PFSK-1 (cell line): Measurements from ENCODE around the gene TMEM184B.

ENCODE experiments used
- FOXP2 ChIP-seq: optimal IDR thresholded peaks from 2 replicates; pipeline ENCODE3; 2011; ENCODE audit warnings: borderline replicate concordance, control low read depth, inconsistent platforms; ENCODE audit not compliant: insufficient read depth; ENCODE audit errors: extremely low read length, extremely low read depth
- POLR2AphosphoS5 ChIP-seq: IDR thresholded peaks from 2 replicates; pipeline ENCODE4 v1.6.1; 2012; ENCODE audit warnings: low read depth, mild to moderate bottlenecking, control low read depth, low read length, moderate library complexity
- REST ChIP-seq, 2 experiments: IDR thresholded peaks; 2 replicates each; pipeline versions ENCODE4 v1.6.1 to v1.8.0; 2011 to 2012; ENCODE audit warnings: low read depth in 2 of 2, low read length in 2 of 2, control low read depth in 1 of 2, inconsistent platforms in 1 of 2, mild to moderate bottlenecking in 1 of 2, moderate library complexity in 1 of 2; ENCODE audit not compliant: insufficient read depth in 1 of 2
- SIN3A ChIP-seq: IDR thresholded peaks from 2 replicates; pipeline ENCODE4 v1.6.1; 2012; ENCODE audit warnings: mild to moderate bottlenecking, low read length, moderate library complexity, borderline replicate concordance; ENCODE audit not compliant: insufficient read depth
- TAF1 ChIP-seq: IDR thresholded peaks from 2 replicates; pipeline ENCODE4 v1.6.1; 2012; ENCODE audit warnings: low read length, control low read depth, borderline replicate concordance; ENCODE audit not compliant: insufficient read depth

TMEM184B gene

GRCh38 chr22:38302906-38303305 is 30.1 kb upstream of the TMEM184B start:
- TF ChIP-seq REST (IDR thresholded peaks at IDR 0.05; ENCODE audit: insufficient read depth in 1 of 2, low read depth in 2 of 2, low read length in 2 of 2) = no peak
- no peak for TF ChIP-seq FOXP2
- no peak for TF ChIP-seq SIN3A
- no peak for TF ChIP-seq TAF1
- no peak for TF ChIP-seq POLR2AphosphoS5

- TF ChIP-seq POLR2AphosphoS5 (no peak), FOXP2 (no peak), SIN3A (no peak), REST (IDR thresholded peaks at IDR 0.05; ENCODE audit: insufficient read depth in 1 of 2, low read depth in 2 of 2, low read length in 2 of 2) (no peak), TAF1 (no peak)
Observed at GRCh38 chr22:38300946-38301345, 28.1 kb upstream of the TMEM184B start.

GRCh38 chr22:38300197-38300945 is 27.6 kb upstream of the TMEM184B start:
- TF ChIP-seq SIN3A = no peak
- TF ChIP-seq REST (IDR thresholded peaks at IDR 0.05; ENCODE audit: insufficient read depth in 1 of 2, low read depth in 2 of 2, low read length in 2 of 2) = no peak
- no peak for TF ChIP-seq TAF1
- no peak for TF ChIP-seq POLR2AphosphoS5
- no peak for TF ChIP-seq FOXP2

GRCh38 chr22:38299770-38300102 is 26.9 kb upstream of the TMEM184B start:
- no peak for TF ChIP-seq POLR2AphosphoS5
- TF ChIP-seq REST (IDR thresholded peaks at IDR 0.05; ENCODE audit: insufficient read depth in 1 of 2, low read depth in 2 of 2, low read length in 2 of 2) = no peak
- TF ChIP-seq TAF1 = no peak
- no peak for TF ChIP-seq FOXP2
- TF ChIP-seq SIN3A = no peak

- TF ChIP-seq POLR2AphosphoS5 = no peak
- no peak for TF ChIP-seq FOXP2
- no peak for TF ChIP-seq TAF1
- TF ChIP-seq SIN3A = no peak
- TF ChIP-seq REST (IDR thresholded peaks at IDR 0.05; ENCODE audit: insufficient read depth in 1 of 2, low read depth in 2 of 2, low read length in 2 of 2) = no peak
Observed at GRCh38 chr22:38298312-38299005, 25.6 kb upstream of the TMEM184B start.
